Brain microvascular endothelial cell (primary cell): Measurements from ENCODE around the gene AKAP8L.
A peak's percentile ranks its signal among the peaks of the same experiment; 100 is the strongest.

Experiments
- DNase-seq: peaks from one replicate; pipeline ENCODE4 v3.0.0-alpha.2; 2020
- H3K27ac ChIP-seq: fragments of 250-450 bp; sonication (Bioruptor Pico); 2 replicates; pipeline ENCODE4 v1.5.1; 2020; ENCODE audit warnings: mild to moderate bottlenecking, moderate library complexity
- H3K27me3 ChIP-seq: fragments of 250-450 bp; sonication (Bioruptor Pico); replicated peaks from 2 replicates; pipeline ENCODE4 v1.5.1; 2020; ENCODE audit warnings: mild to moderate bottlenecking
- H3K36me3 ChIP-seq: fragments of 250-450 bp; sonication (Bioruptor Pico); replicated peaks from 2 replicates; pipeline ENCODE4 v1.5.1; 2020; ENCODE audit warnings: mild to moderate bottlenecking
- H3K4me3 ChIP-seq: 2 replicates; pipeline ENCODE4 v1.5.1; 2011; ENCODE audit warnings: low read depth, mild to moderate bottlenecking, control low read depth, low read length, moderate library complexity
- CTCF ChIP-seq: IDR thresholded peaks from 2 replicates; pipeline ENCODE4 v1.5.1; 2011; ENCODE audit warnings: low read depth, mild to moderate bottlenecking, moderate library complexity, low read length, control low read depth, inconsistent platforms; ENCODE audit errors: missing control alignments
- in situ Hi-C: cut with HindIII; loops from 2 replicates; pipeline ENCODE4 v1.10.0; 2017; ENCODE audit warnings: low sequenced_read_pairs, low pct_ligation_motif_present

The AKAP8L gene

GRCh38 chr19:15431396-15432017 lies 12.7 kb upstream of the AKAP8L start:
- in situ Hi-C loops, result no loop called here
- DNase-seq, result no peak
- Histone ChIP-seq H3K4me3 (peak overlapping the region; percentile 82), H3K27ac (no peak overlapping the region), H3K27me3 (no peaks in the 10 kb centered on the region), H3K36me3 (peaks cover 12% of the 10 kb centered on the region)
- TF ChIP-seq CTCF, result no peak

- no peak for DNase-seq
- Histone ChIP-seq H3K4me3 (no peak overlapping the region), H3K36me3 (peaks cover 19% of the 10 kb centered on the region), H3K27me3 (no peaks in the 10 kb centered on the region), H3K27ac (no peak overlapping the region)
- TF ChIP-seq CTCF, result no peak
- in situ Hi-C loops, result no loop called here
Measured at GRCh38 chr19:15430526-15431120, 11.8 kb upstream of the AKAP8L start.

GRCh38 chr19:15429825-15430467 lies 11.2 kb upstream of the AKAP8L start:
- H3K27me3 ChIP-seq, result no peaks in the 10 kb centered on the region
- in situ Hi-C loops, result no loop called here
- no peak for DNase-seq
- TF ChIP-seq CTCF, result no peak
- no peak overlapping the region for H3K4me3 ChIP-seq
- peaks cover 23% of the 10 kb centered on the region for H3K36me3 ChIP-seq
- no peak overlapping the region for H3K27ac ChIP-seq

- no peak for TF ChIP-seq CTCF
- no peak for DNase-seq
- no peak overlapping the region for H3K27ac ChIP-seq
- in situ Hi-C loops, result no loop called here
- no peaks in the 10 kb centered on the region for H3K27me3 ChIP-seq
- peaks cover 29% of the 10 kb centered on the region for H3K36me3 ChIP-seq
- no peak overlapping the region for H3K4me3 ChIP-seq
Measured at GRCh38 chr19:15428956-15429824, 10.4 kb upstream of the AKAP8L start.

- Histone ChIP-seq H3K27me3 (no peaks in the 10 kb centered on the region), H3K36me3 (peaks cover 41% of the 10 kb centered on the region), H3K4me3 (no peak overlapping the region), H3K27ac (no peak overlapping the region)
- in situ Hi-C loops, result no loop called here
- DNase-seq, result no peak
- TF ChIP-seq CTCF, result no peak
Measured at GRCh38 chr19:15427991-15428471, 9.2 kb upstream of the AKAP8L start.
